Measurements from ENCODE around the gene PTCD1.

DNA sequence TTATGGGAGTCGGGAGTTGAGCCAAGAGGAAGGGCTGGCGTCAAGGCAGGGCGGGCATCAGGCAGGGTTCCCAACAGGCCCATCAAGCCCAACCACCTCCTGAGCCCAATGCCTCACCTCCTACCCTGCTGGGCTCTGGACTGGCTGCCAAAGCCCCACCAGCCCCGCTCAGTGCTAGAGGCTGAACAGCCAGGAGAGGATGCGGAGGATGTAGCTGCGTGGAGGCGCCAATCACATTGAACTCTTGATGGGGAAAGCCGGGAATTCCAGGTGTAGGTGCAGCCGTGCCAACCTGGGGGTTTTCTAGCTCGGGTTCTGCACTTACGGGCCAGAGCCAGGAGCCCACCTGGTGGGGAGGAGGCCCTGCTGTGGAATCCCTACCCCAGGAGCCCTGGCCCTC is 14.5 kb upstream of the PTCD1 start:
- no peak for TF ChIP-seq CTCF (IDR thresholded peaks at IDR 0.05; ENCODE audit: insufficient read depth, low read depth, low read length)
- no peak for TF ChIP-seq EZH2 (IDR thresholded peaks at IDR 0.05; ENCODE audit: insufficient read depth, low read length)
